ENCODE data around the gene CNOT10. TPM values are rescaled to one million over a fixed set of nuclear protein-coding genes. Genes with fewer than 3 reads are reported as not detected.
"Not testable (repeated sequence)": the region's sequence is repeated elsewhere in the genome, so short reads cannot be mapped to it uniquely, and the experiment has no call there.

CNOT10 gene
- polyA plus RNA-seq, 1 donor (not counting 4 experiments of a cell fraction or from before 2014, with no cell fraction given): 24.2 TPM

DNA sequence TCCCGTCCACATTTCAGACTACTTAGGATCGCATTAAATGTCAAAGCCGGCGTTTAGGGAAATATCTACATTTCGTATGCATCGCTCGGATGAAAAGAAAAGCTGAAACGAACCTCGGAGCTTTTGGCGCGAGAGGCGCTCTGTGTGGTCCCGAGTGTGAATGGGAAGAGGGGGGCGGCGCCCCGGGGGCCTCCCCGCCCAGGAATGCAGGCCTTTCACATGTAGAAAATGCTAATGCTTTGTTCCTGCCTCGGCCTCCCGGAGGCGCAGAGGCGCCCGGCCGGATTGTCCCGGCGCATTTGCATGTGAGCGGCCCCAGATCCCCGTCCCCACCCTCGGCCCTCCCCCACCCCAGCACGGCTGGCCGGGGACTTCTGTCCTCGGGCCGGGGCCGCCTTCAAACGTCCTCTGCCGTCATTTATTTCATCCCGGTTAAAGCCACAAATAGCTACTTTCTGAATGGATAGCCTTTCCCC lies 95.8 kb downstream of the CNOT10 start:
- Histone ChIP-seq H4K20me1 (ENCODE audit: control insufficient read depth, extremely low read depth, insufficient read depth, low read length) (no peaks in the 10 kb centered on the region), H2AFZ (ENCODE audit: control insufficient read depth, low read length) (peak overlapping the region; percentile 89), H3K27ac (ENCODE audit: control insufficient read depth, insufficient read depth, low read length) (no peak overlapping the region), H3K4me3 (ENCODE audit: control insufficient read depth in 2 of 3, extremely low read depth in 1 of 3, insufficient read depth in 2 of 3, low read depth in 1 of 3, low read length in 3 of 3) (peak overlapping the region; percentile 50 to 89 (median 80)), H3K9me3 (ENCODE audit: control insufficient read depth, low read depth, low read length) (no peaks in the 10 kb centered on the region), H3K9me1 (ENCODE audit: control insufficient read depth, extremely low read depth, insufficient read depth, low read length) (no peaks in the 10 kb centered on the region), H3K79me2 (ENCODE audit: control insufficient read depth, insufficient read depth, low read length) (no peaks in the 10 kb centered on the region), H3K27me3 (ENCODE audit: control insufficient read depth, extremely low read depth, insufficient read depth, low read length) (no peaks in the 10 kb centered on the region), H3K36me3 (ENCODE audit: control insufficient read depth in 2 of 2, extremely low read depth in 1 of 2, insufficient read depth in 2 of 2, low read length in 2 of 2) (no peaks in the 10 kb centered on the region), H3K9ac (ENCODE audit: control insufficient read depth, extremely low read depth, insufficient read depth, low read length) (peak overlapping the region; percentile 56), H3K4me2 (ENCODE audit: control insufficient read depth, extremely low read depth, insufficient read depth, low read depth, low read length) (peak overlapping the region; percentile 96), H3K4me1 (ENCODE audit: control insufficient read depth, extremely low read depth, insufficient read depth, low read length) (no peaks in the 10 kb centered on the region)
- FAIRE-seq (no peak), DNase-seq (ENCODE audit: low read depth, low spot score) (no peak)
- no peak for TF ChIP-seq EZH2 (IDR thresholded peaks at IDR 0.05; ENCODE audit: low read length)
- TF ChIP-seq, protein P1, sequence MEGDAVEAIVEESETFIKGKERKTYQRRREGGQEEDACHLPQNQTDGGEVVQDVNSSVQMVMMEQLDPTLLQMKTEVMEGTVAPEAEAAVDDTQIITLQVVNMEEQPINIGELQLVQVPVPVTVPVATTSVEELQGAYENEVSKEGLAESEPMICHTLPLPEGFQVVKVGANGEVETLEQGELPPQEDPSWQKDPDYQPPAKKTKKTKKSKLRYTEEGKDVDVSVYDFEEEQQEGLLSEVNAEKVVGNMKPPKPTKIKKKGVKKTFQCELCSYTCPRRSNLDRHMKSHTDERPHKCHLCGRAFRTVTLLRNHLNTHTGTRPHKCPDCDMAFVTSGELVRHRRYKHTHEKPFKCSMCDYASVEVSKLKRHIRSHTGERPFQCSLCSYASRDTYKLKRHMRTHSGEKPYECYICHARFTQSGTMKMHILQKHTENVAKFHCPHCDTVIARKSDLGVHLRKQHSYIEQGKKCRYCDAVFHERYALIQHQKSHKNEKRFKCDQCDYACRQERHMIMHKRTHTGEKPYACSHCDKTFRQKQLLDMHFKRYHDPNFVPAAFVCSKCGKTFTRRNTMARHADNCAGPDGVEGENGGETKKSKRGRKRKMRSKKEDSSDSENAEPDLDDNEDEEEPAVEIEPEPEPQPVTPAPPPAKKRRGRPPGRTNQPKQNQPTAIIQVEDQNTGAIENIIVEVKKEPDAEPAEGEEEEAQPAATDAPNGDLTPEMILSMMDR (optimal IDR thresholded peaks at IDR 0.05 in 1 of 3, IDR thresholded peaks at IDR 0.05 in 1 of 3, conservative IDR thresholded peaks at IDR 0.05 in 1 of 3; ENCODE audit: extremely low read depth in 1 of 3, insufficient read depth in 2 of 3, low read length in 3 of 3): peak in 2 of 3 experiments; percentile 5 to 31
- dilution Hi-C loops (cut with MboI; ENCODE audit: extremely low pct_ligation_motif_present, low sequenced_read_pairs): no loop called here

DNA sequence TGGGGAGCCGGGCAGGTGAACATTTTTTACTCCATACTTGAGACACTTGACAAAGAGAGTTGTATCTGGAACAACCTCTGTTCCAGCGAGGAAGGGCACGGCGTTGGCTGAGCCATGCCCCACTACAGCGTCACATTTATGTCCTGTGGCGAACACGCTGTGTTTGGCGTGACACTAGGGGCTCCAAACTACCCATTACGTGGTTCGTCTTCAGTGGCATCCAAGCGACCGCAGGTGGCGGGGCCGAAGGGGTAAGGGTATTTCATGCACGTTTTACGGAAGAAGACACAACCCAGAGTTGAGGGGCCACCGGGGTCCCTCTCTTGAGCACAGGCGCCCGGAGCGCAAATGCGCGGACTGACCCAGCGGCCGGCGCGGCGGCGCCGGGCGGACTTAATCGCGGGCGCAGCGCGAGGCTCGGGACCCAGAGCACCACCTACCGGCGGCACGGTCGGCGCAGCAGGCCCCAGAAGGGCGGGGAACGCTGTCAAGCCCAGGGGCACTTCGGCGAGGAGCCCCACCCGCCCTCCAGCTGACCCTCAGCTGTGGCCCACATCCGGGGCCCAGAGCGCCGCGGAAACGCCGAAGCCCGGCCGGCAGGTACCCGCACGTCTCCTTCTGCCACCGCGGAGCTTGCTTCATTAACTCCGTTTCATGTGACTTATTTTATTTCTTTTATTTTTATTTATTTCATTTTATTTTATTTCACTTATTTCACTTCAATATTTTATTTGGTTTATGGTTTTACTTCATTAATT lies 96.4 kb downstream of the CNOT10 start:
- Histone ChIP-seq H3K4me2 (ENCODE audit: control insufficient read depth, extremely low read depth, insufficient read depth, low read depth, low read length) (peak overlapping the region; percentile 96), H3K79me2 (ENCODE audit: control insufficient read depth, insufficient read depth, low read length) (no peaks in the 10 kb centered on the region), H3K4me3 (ENCODE audit: control insufficient read depth in 2 of 3, extremely low read depth in 1 of 3, insufficient read depth in 2 of 3, low read depth in 1 of 3, low read length in 3 of 3) (peak overlapping the region; percentile 50 to 89 (median 80)), H3K9ac (ENCODE audit: control insufficient read depth, extremely low read depth, insufficient read depth, low read length) (peak overlapping the region; percentile 56), H3K9me3 (ENCODE audit: control insufficient read depth, low read depth, low read length) (no peaks in the 10 kb centered on the region), H2AFZ (ENCODE audit: control insufficient read depth, low read length) (peak overlapping the region; percentile 89), H3K27me3 (ENCODE audit: control insufficient read depth, extremely low read depth, insufficient read depth, low read length) (no peaks in the 10 kb centered on the region), H3K9me1 (ENCODE audit: control insufficient read depth, extremely low read depth, insufficient read depth, low read length) (no peaks in the 10 kb centered on the region), H4K20me1 (ENCODE audit: control insufficient read depth, extremely low read depth, insufficient read depth, low read length) (no peaks in the 10 kb centered on the region), H3K4me1 (ENCODE audit: control insufficient read depth, extremely low read depth, insufficient read depth, low read length) (no peaks in the 10 kb centered on the region), H3K27ac (ENCODE audit: control insufficient read depth, insufficient read depth, low read length) (no peak overlapping the region), H3K36me3 (ENCODE audit: control insufficient read depth in 2 of 2, extremely low read depth in 1 of 2, insufficient read depth in 2 of 2, low read length in 2 of 2) (no peaks in the 10 kb centered on the region)
- dilution Hi-C loops (cut with MboI; ENCODE audit: extremely low pct_ligation_motif_present, low sequenced_read_pairs): no loop called here
- no peak for DNase-seq (ENCODE audit: low read depth, low spot score)
- TF ChIP-seq EZH2 (IDR thresholded peaks at IDR 0.05; ENCODE audit: low read length): no peak
- TF ChIP-seq, protein P1 (optimal IDR thresholded peaks at IDR 0.05 in 1 of 3, IDR thresholded peaks at IDR 0.05 in 1 of 3, conservative IDR thresholded peaks at IDR 0.05 in 1 of 3; ENCODE audit: extremely low read depth in 1 of 3, insufficient read depth in 2 of 3, low read length in 3 of 3): peak; percentile 34 to 88 (median 86)
- FAIRE-seq: no peak

DNA sequence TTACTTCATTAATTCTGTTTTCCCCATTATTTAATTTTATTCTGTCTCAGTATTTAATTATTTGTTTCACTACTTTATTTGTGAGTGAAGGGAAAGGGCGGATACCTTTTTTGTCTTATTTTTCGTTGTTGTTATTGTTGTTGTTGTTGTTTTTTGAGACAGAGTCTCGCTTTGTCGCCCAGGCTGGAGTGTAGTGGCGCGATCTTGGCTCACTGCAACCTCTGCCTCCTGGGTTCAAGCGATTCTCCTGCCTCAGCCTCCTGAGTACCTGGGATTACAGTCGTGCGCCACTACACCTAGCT lies 96.9 kb downstream of the CNOT10 start:
- H2AFZ ChIP-seq (ENCODE audit: control insufficient read depth, low read length); H3K9me3 ChIP-seq (ENCODE audit: control insufficient read depth, low read depth, low read length); dilution Hi-C loops (cut with MboI; ENCODE audit: extremely low pct_ligation_motif_present, low sequenced_read_pairs); H3K4me3 ChIP-seq (ENCODE audit: control insufficient read depth in 2 of 3, extremely low read depth in 1 of 3, insufficient read depth in 2 of 3, low read depth in 1 of 3, low read length in 3 of 3); H3K79me2 ChIP-seq (ENCODE audit: control insufficient read depth, insufficient read depth, low read length); H3K27me3 ChIP-seq (ENCODE audit: control insufficient read depth, extremely low read depth, insufficient read depth, low read length); H3K27ac ChIP-seq (ENCODE audit: control insufficient read depth, insufficient read depth, low read length); H3K4me1 ChIP-seq (ENCODE audit: control insufficient read depth, extremely low read depth, insufficient read depth, low read length); H4K20me1 ChIP-seq (ENCODE audit: control insufficient read depth, extremely low read depth, insufficient read depth, low read length); H3K9me1 ChIP-seq (ENCODE audit: control insufficient read depth, extremely low read depth, insufficient read depth, low read length); H3K36me3 ChIP-seq (ENCODE audit: control insufficient read depth in 2 of 2, extremely low read depth in 1 of 2, insufficient read depth in 2 of 2, low read length in 2 of 2); DNase-seq (ENCODE audit: low read depth, low spot score); H3K9ac ChIP-seq (ENCODE audit: control insufficient read depth, extremely low read depth, insufficient read depth, low read length); FAIRE-seq: not testable (repeated sequence)
- H3K4me2 ChIP-seq (ENCODE audit: control insufficient read depth, extremely low read depth, insufficient read depth, low read depth, low read length): peak overlapping the region; percentile 96

Data from keratinocyte (primary cell).